Right lobe of liver (tissue), 4 donors: ENCODE data around the gene WNT16.

Experiments used
- CTCF ChIP-seq, 4 donors: fragments of 200-600 bp in 3 of 4; fragments of 450-650 bp in 1 of 4; IDR thresholded peaks; one replicate each; pipeline versions ENCODE4 v1.5.1 to v1.8.0; 2016 to 2022; ENCODE audit warnings: antibody characterized with exemption in 4 of 4, mild to moderate bottlenecking in 2 of 4
- POLR2A ChIP-seq: fragments of 450-650 bp; IDR thresholded peaks from one replicate; pipeline ENCODE4 v1.6.1; 2017; ENCODE audit warnings: antibody characterized with exemption, mild to moderate bottlenecking
- donor health status: DM: no; HTN: no; CAD: no.
- donor health status: DM: no; HTN: no; CAD: no.
- donor health status: DM: no; HTN: yes; CAD: no.

DNA sequence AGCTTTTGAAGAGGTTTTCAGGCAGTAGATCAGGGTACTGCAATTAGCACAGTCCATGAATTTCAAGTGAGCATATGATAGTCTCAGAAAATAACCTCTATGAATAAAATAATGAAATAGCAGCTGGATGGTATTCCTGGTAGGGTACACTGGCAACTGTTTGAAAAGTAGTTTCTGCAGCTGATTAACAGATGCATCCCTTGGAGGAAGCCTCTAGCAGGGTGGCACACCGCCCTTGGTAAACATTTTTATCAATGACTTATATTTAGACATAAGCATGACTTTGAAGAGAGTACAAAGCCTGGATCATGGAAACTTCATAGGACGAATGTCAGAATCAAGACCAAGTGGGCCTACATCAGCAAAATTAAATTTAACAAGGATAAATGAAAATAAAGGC is 26.8 kb downstream of the WNT16 start:
- TF ChIP-seq CTCF (IDR thresholded peaks at IDR 0.05) (no peak), POLR2A (no peak)
